ENCODE measurements around the gene IFNA13.

DNA sequence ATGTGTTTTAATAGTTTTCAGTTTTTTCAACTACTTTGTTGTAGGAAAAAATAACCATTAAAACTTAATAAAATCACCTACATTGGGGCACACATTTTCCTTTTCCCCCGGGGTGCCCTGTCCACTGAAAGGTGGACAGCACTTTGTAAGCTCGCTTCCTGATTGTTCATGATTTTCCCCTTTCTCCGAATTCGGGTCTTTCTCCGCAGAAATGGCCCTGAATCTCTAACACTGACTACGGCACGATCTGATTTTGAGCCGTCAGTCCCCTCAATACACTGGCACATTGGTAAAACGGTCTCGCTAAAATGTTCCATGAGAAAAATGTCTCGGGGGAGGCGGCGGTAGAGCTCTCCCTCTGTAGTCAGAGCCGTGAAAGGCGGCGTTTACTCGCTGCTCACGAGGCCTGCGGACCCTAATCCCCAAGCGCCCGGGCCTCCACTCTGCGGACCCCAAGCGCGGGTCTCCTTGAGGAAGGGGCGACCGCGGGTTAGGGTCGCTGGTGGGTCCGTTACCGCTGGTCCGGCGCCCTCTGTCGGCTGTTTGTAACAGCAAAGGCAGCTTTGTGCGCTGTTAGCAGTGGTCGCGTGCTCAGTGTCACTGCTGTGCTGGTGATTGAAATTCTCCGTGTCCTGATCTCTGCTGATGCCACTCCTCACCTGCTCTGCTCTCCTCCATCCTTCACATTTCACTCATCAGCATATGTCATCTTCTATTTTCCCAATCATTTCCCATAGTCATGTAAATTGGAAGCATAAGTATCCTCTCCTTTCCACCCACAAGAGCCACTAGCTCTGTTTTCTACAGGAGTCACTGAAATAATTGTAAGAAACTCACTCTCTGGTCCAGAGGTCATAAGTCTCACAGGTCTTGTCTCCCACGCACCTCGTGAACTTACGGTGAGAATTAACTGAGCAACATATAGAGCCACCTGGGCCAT is 28.2 kb upstream of the IFNA13 start:
- TF ChIP-seq, protein P1, sequence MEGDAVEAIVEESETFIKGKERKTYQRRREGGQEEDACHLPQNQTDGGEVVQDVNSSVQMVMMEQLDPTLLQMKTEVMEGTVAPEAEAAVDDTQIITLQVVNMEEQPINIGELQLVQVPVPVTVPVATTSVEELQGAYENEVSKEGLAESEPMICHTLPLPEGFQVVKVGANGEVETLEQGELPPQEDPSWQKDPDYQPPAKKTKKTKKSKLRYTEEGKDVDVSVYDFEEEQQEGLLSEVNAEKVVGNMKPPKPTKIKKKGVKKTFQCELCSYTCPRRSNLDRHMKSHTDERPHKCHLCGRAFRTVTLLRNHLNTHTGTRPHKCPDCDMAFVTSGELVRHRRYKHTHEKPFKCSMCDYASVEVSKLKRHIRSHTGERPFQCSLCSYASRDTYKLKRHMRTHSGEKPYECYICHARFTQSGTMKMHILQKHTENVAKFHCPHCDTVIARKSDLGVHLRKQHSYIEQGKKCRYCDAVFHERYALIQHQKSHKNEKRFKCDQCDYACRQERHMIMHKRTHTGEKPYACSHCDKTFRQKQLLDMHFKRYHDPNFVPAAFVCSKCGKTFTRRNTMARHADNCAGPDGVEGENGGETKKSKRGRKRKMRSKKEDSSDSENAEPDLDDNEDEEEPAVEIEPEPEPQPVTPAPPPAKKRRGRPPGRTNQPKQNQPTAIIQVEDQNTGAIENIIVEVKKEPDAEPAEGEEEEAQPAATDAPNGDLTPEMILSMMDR (IDR thresholded peaks at IDR 0.05), result peak; percentile 43 to 85 (median 51)
- no peak for TF ChIP-seq EP300 (IDR thresholded peaks at IDR 0.05)
- TF ChIP-seq POLR2A (IDR thresholded peaks at IDR 0.05), result no peak

Measured in gastroesophageal sphincter (tissue), 3 donors.